GM12878 (cell line): ENCODE results near the gene TIPARP. TPM values are rescaled to one million over a fixed set of nuclear protein-coding genes. Genes with fewer than 3 reads are reported as not detected.

ENCODE experiments used
- ATAC-seq: fragments of 200-7000 bp; cut with Tn5 transposase; 3 replicates; pipeline ENCODE4 v1.9.1; 2020; ENCODE audit warnings: mild to moderate bottlenecking, moderate library complexity
- BruUV-seq: library from RNA; stranded (reverse); fragments of 400-500 nt; replicated peaks from 2 replicates; lab custom pipeline; 2021; lab: Mats Ljungman, UMichigan
- CTCF ChIA-PET: fragments of 300-600 bp; sonication (Branson Sonifier 250); formaldehyde crosslinking; extraction: SDS; loops from one replicate; lab custom pipeline; 2021; ENCODE audit warnings: inconsistent platforms; lab: Yijun Ruan, JAX
- POLR2A ChIA-PET: fragments of 350-600 bp; formaldehyde crosslinking; extraction: SDS; loops from one replicate; lab custom pipeline; 2021; ENCODE audit warnings: inconsistent platforms; lab: Charles Lee
- RAD21 ChIA-PET: fragments of 300-600 bp; sonication (Branson Sonifier 250); formaldehyde crosslinking; loops from one replicate; lab custom pipeline; 2023; ENCODE audit warnings: antibody characterized with exemption; ENCODE audit not compliant: unreplicated experiment; lab: Charles Lee
- SMC1A ChIA-PET: fragments of 300-600 bp; sonication (Branson Sonifier 250); formaldehyde crosslinking; loops from one replicate; lab custom pipeline; 2023; ENCODE audit not compliant: unreplicated experiment, uncharacterized antibody; lab: Charles Lee
- DNase-seq: peaks from one replicate; pipeline ENCODE4 v3.0.0-alpha.2; 2011; ENCODE audit warnings: low read depth, low spot score
- FAIRE-seq: peaks from 3 replicates; lab custom pipeline; 2011; peaks lifted over from hg19 to GRCh38; lab: Jason Lieb, UNC
- H2AFZ ChIP-seq: 2 replicates; pipeline ENCODE4 v1.6.0; 2011; ENCODE audit warnings: low read depth, low read length, control low read depth; ENCODE audit not compliant: control insufficient read depth
- H3K27ac ChIP-seq: 2 replicates; pipeline ENCODE4 v1.5.1; 2011; ENCODE audit warnings: control low read depth; ENCODE audit not compliant: control insufficient read depth, insufficient read depth
- H3K27me3 ChIP-seq, 2 experiments: replicated peaks in 1 of 2; 2 replicates each; pipeline versions ENCODE4 v1.6.0 to v1.6.1; 2011; ENCODE audit warnings: low read length in 1 of 2; ENCODE audit not compliant: control insufficient read depth in 2 of 2, insufficient read depth in 2 of 2
- H3K36me3 ChIP-seq, 2 experiments: 2 replicates each; pipeline ENCODE4 v1.5.1; 2011; ENCODE audit warnings: low read length in 1 of 2; ENCODE audit not compliant: control insufficient read depth in 2 of 2, insufficient read depth in 2 of 2
- H3K4me1 ChIP-seq: 2 replicates; pipeline ENCODE4 v1.6.1; 2011; ENCODE audit warnings: mild to moderate bottlenecking, low read length, moderate library complexity, mixed read lengths; ENCODE audit not compliant: control insufficient read depth, insufficient read depth
- H3K4me2 ChIP-seq: 2 replicates; pipeline ENCODE4 v1.6.0; 2011; ENCODE audit warnings: control low read depth; ENCODE audit not compliant: control insufficient read depth, insufficient read depth
- H3K4me3 ChIP-seq: fragments of 200-600 bp; sonication (generic); 2 replicates; pipeline ENCODE4 v1.5.1; 2016
- H3K79me2 ChIP-seq: 2 replicates; pipeline ENCODE4 v1.6.0; 2011; ENCODE audit warnings: low read length; ENCODE audit not compliant: control insufficient read depth, insufficient read depth
- H3K9ac ChIP-seq: 2 replicates; pipeline ENCODE4 v1.8.0; 2011; ENCODE audit warnings: low read length, control low read depth, mixed read lengths; ENCODE audit not compliant: control insufficient read depth, insufficient read depth
- H3K9me3 ChIP-seq: replicated peaks from 3 replicates; pipeline ENCODE4 v1.5.1; 2011; ENCODE audit warnings: mild to moderate bottlenecking, low read length; ENCODE audit not compliant: control insufficient read depth, insufficient read depth
- H4K20me1 ChIP-seq: 2 replicates; pipeline ENCODE4 v1.6.0; 2011; ENCODE audit not compliant: control insufficient read depth, insufficient read depth
- ATF3 ChIP-seq: IDR thresholded peaks from 2 replicates; pipeline ENCODE4 v1.6.1; 2011; ENCODE audit warnings: low read depth, mild to moderate bottlenecking, low read length, moderate library complexity, borderline replicate concordance; ENCODE audit errors: extremely low read depth
- CBX5 ChIP-seq: sonication (generic); IDR thresholded peaks from 2 replicates; pipeline ENCODE4 v1.6.1; 2016; ENCODE audit warnings: low read depth, moderate library complexity, mild to moderate bottlenecking, inconsistent platforms
- FOS ChIP-seq: IDR thresholded peaks from 3 replicates; pipeline ENCODE4 v1.6.1; 2011; ENCODE audit warnings: borderline replicate concordance; ENCODE audit not compliant: insufficient read length; ENCODE audit errors: extremely low read depth
- KLF5 ChIP-seq: fragments of 450-650 bp; IDR thresholded peaks from 2 replicates; pipeline ENCODE4 v1.6.1; 2014; ENCODE audit warnings: mild to moderate bottlenecking; ENCODE audit not compliant: partially characterized antibody
- NFYA ChIP-seq: IDR thresholded peaks from 2 replicates; pipeline ENCODE4 v1.6.1; 2011; ENCODE audit warnings: low read depth, mild to moderate bottlenecking, low read length, improper control_type of control experiment, borderline replicate concordance
- RELA ChIP-seq: fragments of 450-650 bp; IDR thresholded peaks from 2 replicates; pipeline ENCODE4 v1.8.0; 2014; ENCODE audit warnings: borderline replicate concordance; ENCODE audit not compliant: partially characterized antibody
- SREBF1 ChIP-seq: IDR thresholded peaks from 2 replicates; pipeline ENCODE4 v1.6.1; 2012; ENCODE audit warnings: mild to moderate bottlenecking, low read length
- ZBTB40 ChIP-seq: fragments of 450-650 bp; IDR thresholded peaks from 2 replicates; pipeline ENCODE4 v1.6.1; 2016; ENCODE audit warnings: mild to moderate bottlenecking, moderate library complexity, borderline replicate concordance
- WGBS: methylation state at CpG from one replicate; pipeline ENCODE4 v1.1.6; 2016; ENCODE audit warnings: low lambda C conversion rate; ENCODE audit not compliant: insufficient replicate concordance, insufficient coverage; ENCODE audit errors: missing lambda C conversion rate; 5-methylcytosine and 5-hydroxymethylcytosine counted together
- in situ Hi-C: fragments of 300-500 bp; cut with MboI; formaldehyde crosslinking; loops from 9 replicates; pipeline ENCODE4 v1.14.3; 2018; ENCODE audit warnings: mixed read lengths
- intact Hi-C: fragments of 100-400 bp; cut with micrococcal nuclease; formaldehyde crosslinking; loops from one replicate; pipeline ENCODE4 v1.14.2; 2022; ENCODE audit not compliant: unreplicated experiment
- polyA plus RNA-seq, 11 experiments: library from polyadenylated mRNA; depleted of rRNA in 4 of 11; unstranded in 6 of 11; stranded (reverse) in 5 of 11; fragments of >200 nt; fragmentation: Nextera tagmentation in 4 of 11; fragmentation: Illumina TruSeq in 1 of 11; extraction: Ambion mirVana in 4 of 11; extraction: Trizol in 1 of 11; gene quantifications; 1 replicate in 1 of 11; 2 replicates in 10 of 11; pipeline versions ENCODE4 v1.2.1 to v1.2.3, GENCODE V29; 2011 to 2016; ENCODE audit warnings: inconsistent platforms in 2 of 11, missing spikeins in 2 of 11, low read depth in 1 of 11
- total RNA-seq, 4 experiments: library from RNA; depleted of rRNA in 3 of 4; stranded (reverse); fragments of >200 nt in 3 of 4; fragmentation: Illumina TruSeq in 1 of 4; extraction: Trizol in 1 of 4; gene quantifications; 2 replicates each; pipeline versions ENCODE4 v1.2.1 to v1.2.3, GENCODE V29; 2013 to 2021

Gene TIPARP
- total and polyA plus RNA-seq, 10 of the 15 experiments (the other 5 are each of a cell fraction or from before 2014, with no cell fraction given), result 3.2 to 21.5 (median 12.0) TPM

GRCh38 chr3:156702367-156702766 is 28.0 kb downstream of the TIPARP start:
- no peak for FAIRE-seq
- Histone ChIP-seq H3K4me3 (no peak overlapping the region), H3K27me3 (no peaks in the 10 kb centered on the region), H3K79me2 (peaks cover 8% of the 10 kb centered on the region), H3K9ac (no peak overlapping the region), H3K27ac (no peak overlapping the region)
- intact Hi-C loops, result no loop called here
- no peak for TF ChIP-seq KLF5
- TF ChIP-seq NFYA, result no peak
- no peak for TF ChIP-seq FOS
- TF ChIP-seq, all 136 proteins: peak for 0
- ATAC-seq, result no peak
- WGBS, result 100% methylated on average over 1 of the region's 1 CpG
- H3K4me2 ChIP-seq, result no peak overlapping the region
- peaks cover 8 to 30% of the 10 kb centered on the region in 2 experiments for H3K36me3 ChIP-seq
- peaks cover 10% of the 10 kb centered on the region; the same call in 1 of the 2 replicates for H3K4me1 ChIP-seq
- no peaks in the 10 kb centered on the region for H4K20me1 ChIP-seq
- RAD21 ChIA-PET, result interaction anchor here (0.8 to 1.7 kb wide), 4 partner anchors 17 to 24 kb away, joined by 3 to 5 read pairs (median 3); no protein-coding TSS in a partner anchor
- no peaks in the 10 kb centered on the region for H3K9me3 ChIP-seq
- CTCF ChIA-PET, result interaction anchor here (1.3 to 2.2 kb wide), 7 partner anchors 11 to 435 kb away, joined by 3 to 12 read pairs (median 5); no protein-coding TSS in a partner anchor
- SMC1A ChIA-PET, result interaction anchor here (0.9 to 4.4 kb wide), 9 partner anchors 9 to 434 kb away, joined by 3 to 28 read pairs (median 6); no protein-coding TSS in a partner anchor
- POLR2A ChIA-PET, result no interaction called here
- no peak overlapping the region for H2AFZ ChIP-seq
- in situ Hi-C loops, result no loop called here
- no peak for DNase-seq
- BruUV-seq, result no TSS peak

- BruUV-seq, result TSS peak; percentile 21
- no peaks in the 10 kb centered on the region for H3K9me3 ChIP-seq
- no peak overlapping the region for H3K4me3 ChIP-seq
- H3K4me2 ChIP-seq, result no peak overlapping the region
- H4K20me1 ChIP-seq, result no peaks in the 10 kb centered on the region
- no peak for DNase-seq
- no peak overlapping the region for H2AFZ ChIP-seq
- POLR2A ChIA-PET, result interaction anchor here (1.2 kb wide), 1 partner anchor 22 kb away, joined by 8 read pairs; no protein-coding TSS in a partner anchor
- WGBS, result 94% methylated on average over 4 of the region's 4 CpGs
- CTCF ChIA-PET, result interaction anchor here (0.8 to 0.9 kb wide), 2 partner anchors 122 to 433 kb away, joined by 3 read pairs; no protein-coding TSS in a partner anchor
- SMC1A ChIA-PET, result no interaction called here
- ATAC-seq, result no peak
- intact Hi-C loops, result no loop called here
- TF ChIP-seq RELA (no peak), SREBF1 (no peak), ZBTB40 (no peak), CBX5 (no peak), ATF3 (no peak)
- H3K36me3 ChIP-seq, result peaks cover 8 to 25% of the 10 kb centered on the region in 2 experiments
- peaks cover 10% of the 10 kb centered on the region; the same call in 1 of the 2 replicates for H3K4me1 ChIP-seq
- H3K9ac ChIP-seq, result no peak overlapping the region
- no peak overlapping the region for H3K27ac ChIP-seq
- no peak for FAIRE-seq
- no peaks in the 10 kb centered on the region for H3K27me3 ChIP-seq
- in situ Hi-C loops, result no loop called here
- RAD21 ChIA-PET, result no interaction called here
- peaks cover 6% of the 10 kb centered on the region for H3K79me2 ChIP-seq
Measured at GRCh38 chr3:156704370-156705036, 30.1 kb downstream of the TIPARP start.
